GM12892 (cell line): ENCODE results near the gene USB1.

Source experiments
- POLR2A ChIP-seq: IDR thresholded peaks from 2 replicates; pipeline ENCODE4 v1.6.1; 2011; ENCODE audit warnings: low read depth, low read length, control low read depth
- POLR2AphosphoS5 ChIP-seq: IDR thresholded peaks from 2 replicates; pipeline ENCODE4 v1.6.1; 2011; ENCODE audit warnings: low read depth, low read length, control low read depth
- TAF1 ChIP-seq: IDR thresholded peaks from 2 replicates; pipeline ENCODE4 v1.6.1; 2011; ENCODE audit warnings: low read depth, mild to moderate bottlenecking, control low read depth, low read length, borderline replicate concordance

GRCh38 chr16:58040945-58041627, 39.9 kb downstream of the USB1 start:
- no peak for TF ChIP-seq TAF1
- TF ChIP-seq POLR2AphosphoS5, result no peak
- no peak for TF ChIP-seq POLR2A
